ENCODE data around the gene LNP1. TPM values are rescaled to one million over a fixed set of nuclear protein-coding genes. Genes with fewer than 3 reads are reported as not detected.
A peak's percentile ranks its signal among the peaks of the same experiment; 100 is the strongest.

The LNP1 gene
- total RNA-seq, 1 experiment from 2014 or later, result 6.7 TPM

DNA sequence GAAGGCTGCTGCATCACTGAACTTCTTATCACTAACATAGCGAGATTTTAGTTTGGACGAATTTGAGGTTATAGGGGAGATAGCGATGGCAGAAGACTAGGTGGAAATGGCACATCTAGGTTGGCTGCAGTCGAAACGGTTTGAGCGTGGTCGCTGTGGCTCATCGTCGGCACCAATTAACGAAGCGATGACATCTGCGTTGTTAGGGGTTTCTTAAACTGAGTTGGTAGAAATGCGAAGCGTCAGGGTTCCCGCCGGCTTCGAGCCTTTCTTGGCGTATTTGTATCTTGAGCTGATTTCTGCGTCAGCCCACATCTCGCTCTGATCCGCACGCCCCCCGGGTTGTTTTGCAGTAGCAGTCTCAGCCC, 319 bp downstream of the LNP1 start (continued):
- TF ChIP-seq, protein P1, sequence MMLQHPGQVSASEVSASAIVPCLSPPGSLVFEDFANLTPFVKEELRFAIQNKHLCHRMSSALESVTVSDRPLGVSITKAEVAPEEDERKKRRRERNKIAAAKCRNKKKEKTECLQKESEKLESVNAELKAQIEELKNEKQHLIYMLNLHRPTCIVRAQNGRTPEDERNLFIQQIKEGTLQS (CRISPR knock-in tag; conservative IDR thresholded peaks at IDR 0.05), result no peak
- no peak for TF ChIP-seq OVOL2 (CRISPR knock-in tag; IDR thresholded peaks at IDR 0.05; ENCODE audit: borderline replicate concordance)
- TF ChIP-seq HMGA2 (CRISPR knock-in tag; IDR thresholded peaks at IDR 0.05), result no peak
- TF ChIP-seq, protein P2, sequence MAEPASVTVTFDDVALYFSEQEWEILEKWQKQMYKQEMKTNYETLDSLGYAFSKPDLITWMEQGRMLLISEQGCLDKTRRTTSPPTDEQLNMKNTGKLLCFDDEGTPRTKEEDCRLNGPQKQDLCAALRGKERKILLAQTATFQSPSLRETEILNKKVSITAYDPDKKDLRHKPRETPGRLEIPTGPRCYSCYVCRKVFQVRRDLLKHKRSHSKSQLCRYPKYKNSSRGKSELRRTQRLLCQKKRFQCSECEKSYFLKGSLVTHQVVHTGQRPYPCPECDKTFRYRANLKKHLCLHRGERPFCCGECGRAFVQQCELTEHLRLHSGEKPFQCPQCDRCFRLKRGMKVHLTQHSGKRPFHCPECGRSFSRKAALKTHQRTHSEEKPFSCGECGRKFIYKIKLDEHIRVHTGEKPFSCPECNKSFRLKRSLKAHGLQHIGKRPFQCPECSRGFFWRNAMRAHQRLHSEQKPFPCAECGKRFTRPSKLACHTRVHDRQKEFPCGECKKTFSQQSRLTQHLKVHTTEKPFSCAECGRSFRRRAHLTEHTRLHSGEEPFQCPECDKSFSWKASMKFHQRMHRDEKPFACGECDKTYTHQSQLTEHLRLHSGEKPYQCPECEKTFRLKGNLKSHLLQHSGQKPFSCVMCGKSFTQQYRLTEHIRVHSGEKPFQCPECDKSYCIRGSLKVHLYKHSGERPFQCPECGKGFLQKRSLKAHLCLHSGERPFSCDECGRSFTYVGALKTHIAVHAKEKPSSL (CRISPR knock-in tag; conservative IDR thresholded peaks at IDR 0.05), result no peak
- TF ChIP-seq ZNF396 (CRISPR knock-in tag; IDR thresholded peaks at IDR 0.05; ENCODE audit: borderline replicate concordance), result no peak
- TF ChIP-seq PRRX2 (CRISPR knock-in tag; IDR thresholded peaks at IDR 0.05), result no peak
- TF ChIP-seq, protein P3, sequence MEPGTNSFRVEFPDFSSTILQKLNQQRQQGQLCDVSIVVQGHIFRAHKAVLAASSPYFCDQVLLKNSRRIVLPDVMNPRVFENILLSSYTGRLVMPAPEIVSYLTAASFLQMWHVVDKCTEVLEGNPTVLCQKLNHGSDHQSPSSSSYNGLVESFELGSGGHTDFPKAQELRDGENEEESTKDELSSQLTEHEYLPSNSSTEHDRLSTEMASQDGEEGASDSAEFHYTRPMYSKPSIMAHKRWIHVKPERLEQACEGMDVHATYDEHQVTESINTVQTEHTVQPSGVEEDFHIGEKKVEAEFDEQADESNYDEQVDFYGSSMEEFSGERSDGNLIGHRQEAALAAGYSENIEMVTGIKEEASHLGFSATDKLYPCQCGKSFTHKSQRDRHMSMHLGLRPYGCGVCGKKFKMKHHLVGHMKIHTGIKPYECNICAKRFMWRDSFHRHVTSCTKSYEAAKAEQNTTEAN (CRISPR knock-in tag; IDR thresholded peaks at IDR 0.05), result 0 out of 2 replicates have a peak, but pooled peaks have one; percentile 53

DNA sequence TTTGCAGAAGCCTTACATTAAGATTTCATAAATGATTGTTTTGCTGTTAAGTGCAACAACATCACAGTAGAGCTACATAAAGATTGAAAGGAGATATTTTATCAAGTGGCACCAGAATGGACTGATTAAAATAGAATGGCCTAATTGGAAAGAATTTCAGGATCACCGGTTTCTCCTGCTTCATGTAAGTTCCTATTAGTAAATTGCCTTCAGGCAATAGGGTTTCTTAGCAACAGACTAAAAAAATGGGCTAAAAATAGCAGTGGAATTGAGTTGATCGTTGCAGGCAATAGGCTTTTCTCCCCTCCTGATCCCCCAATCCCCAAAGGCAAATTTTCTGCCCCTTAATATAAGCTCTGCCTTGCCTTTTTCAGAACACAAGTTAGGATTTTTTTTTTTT, 917 bp downstream of the LNP1 start:
- H3K27ac Mint-ChIP-seq, result peak overlapping the region; percentile 99; the same call in 1 of the 2 replicates
- peaks cover 34% of the 10 kb centered on the region for H3K4me1 Mint-ChIP-seq
- H3K36me3 Mint-ChIP-seq, result peaks cover 11% of the 10 kb centered on the region; the same call in 1 of the 2 replicates
- ATAC-seq (no peak), DNase-seq (ENCODE audit: low spot score) (no peak)
- CTCF ChIA-PET, result interaction anchor here (1.7 kb wide), 1 partner anchor 60 kb away, joined by 9 read pairs; no protein-coding TSS in a partner anchor
- H3K27me3 Mint-ChIP-seq (ENCODE audit: low read depth), result no peaks in the 10 kb centered on the region
- H3K9me3 Mint-ChIP-seq, result no peaks in the 10 kb centered on the region
- POLR2A ChIA-PET, result interaction anchor here (0.7 to 3.0 kb wide), 2 partner anchors 67 to 835 kb away, joined by 3 to 15 read pairs; partner anchors contain the start of gene NIT2
- peak overlapping the region; percentile 94 for H3K4me3 Mint-ChIP-seq
- TF ChIP-seq SP1 (CRISPR knock-in tag; conservative IDR thresholded peaks at IDR 0.05) (no peak), SMAD4 (CRISPR knock-in tag; IDR thresholded peaks at IDR 0.05) (no peak)
- TF ChIP-seq, protein P4, sequence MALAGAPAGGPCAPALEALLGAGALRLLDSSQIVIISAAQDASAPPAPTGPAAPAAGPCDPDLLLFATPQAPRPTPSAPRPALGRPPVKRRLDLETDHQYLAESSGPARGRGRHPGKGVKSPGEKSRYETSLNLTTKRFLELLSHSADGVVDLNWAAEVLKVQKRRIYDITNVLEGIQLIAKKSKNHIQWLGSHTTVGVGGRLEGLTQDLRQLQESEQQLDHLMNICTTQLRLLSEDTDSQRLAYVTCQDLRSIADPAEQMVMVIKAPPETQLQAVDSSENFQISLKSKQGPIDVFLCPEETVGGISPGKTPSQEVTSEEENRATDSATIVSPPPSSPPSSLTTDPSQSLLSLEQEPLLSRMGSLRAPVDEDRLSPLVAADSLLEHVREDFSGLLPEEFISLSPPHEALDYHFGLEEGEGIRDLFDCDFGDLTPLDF (CRISPR knock-in tag; IDR thresholded peaks at IDR 0.05), result no peak

DNA sequence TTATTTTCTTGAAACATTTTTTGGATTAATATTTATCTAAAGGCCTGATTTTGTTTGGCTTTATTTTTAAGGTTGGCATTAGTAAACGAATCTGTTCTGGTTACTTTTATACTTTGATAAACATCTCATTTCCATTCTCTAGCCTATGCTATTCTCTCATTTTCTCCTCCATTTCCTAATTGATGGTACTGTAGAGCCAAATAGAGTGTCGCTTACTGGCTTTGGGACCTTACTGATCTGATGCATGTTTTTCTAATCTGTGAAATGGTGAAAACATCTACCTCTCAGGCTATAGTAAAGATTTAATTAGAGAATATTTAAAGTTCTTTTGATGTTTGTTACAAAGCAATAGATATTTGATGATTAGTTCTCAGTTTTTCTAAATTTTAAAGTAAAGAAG, 1.6 kb downstream of the LNP1 start:
- ChIA-PET POLR2A (no interaction called here), CTCF (interaction anchor here (1.6 kb wide), 1 partner anchor 60 kb away, joined by 6 read pairs; no protein-coding TSS in a partner anchor)
- DNase-seq (ENCODE audit: low spot score), result no peak
- H3K9me3 Mint-ChIP-seq, result no peaks in the 10 kb centered on the region
- H3K27me3 Mint-ChIP-seq (ENCODE audit: low read depth), result no peaks in the 10 kb centered on the region
- H3K4me3 Mint-ChIP-seq, result peak overlapping the region; percentile 94
- peaks cover 17% of the 10 kb centered on the region; the same call in 1 of the 2 replicates for H3K36me3 Mint-ChIP-seq
- H3K4me1 Mint-ChIP-seq, result peaks cover 40% of the 10 kb centered on the region
- H3K27ac Mint-ChIP-seq, result peak overlapping the region; percentile 43
- ATAC-seq, result no peak
- TF ChIP-seq, protein P5, sequence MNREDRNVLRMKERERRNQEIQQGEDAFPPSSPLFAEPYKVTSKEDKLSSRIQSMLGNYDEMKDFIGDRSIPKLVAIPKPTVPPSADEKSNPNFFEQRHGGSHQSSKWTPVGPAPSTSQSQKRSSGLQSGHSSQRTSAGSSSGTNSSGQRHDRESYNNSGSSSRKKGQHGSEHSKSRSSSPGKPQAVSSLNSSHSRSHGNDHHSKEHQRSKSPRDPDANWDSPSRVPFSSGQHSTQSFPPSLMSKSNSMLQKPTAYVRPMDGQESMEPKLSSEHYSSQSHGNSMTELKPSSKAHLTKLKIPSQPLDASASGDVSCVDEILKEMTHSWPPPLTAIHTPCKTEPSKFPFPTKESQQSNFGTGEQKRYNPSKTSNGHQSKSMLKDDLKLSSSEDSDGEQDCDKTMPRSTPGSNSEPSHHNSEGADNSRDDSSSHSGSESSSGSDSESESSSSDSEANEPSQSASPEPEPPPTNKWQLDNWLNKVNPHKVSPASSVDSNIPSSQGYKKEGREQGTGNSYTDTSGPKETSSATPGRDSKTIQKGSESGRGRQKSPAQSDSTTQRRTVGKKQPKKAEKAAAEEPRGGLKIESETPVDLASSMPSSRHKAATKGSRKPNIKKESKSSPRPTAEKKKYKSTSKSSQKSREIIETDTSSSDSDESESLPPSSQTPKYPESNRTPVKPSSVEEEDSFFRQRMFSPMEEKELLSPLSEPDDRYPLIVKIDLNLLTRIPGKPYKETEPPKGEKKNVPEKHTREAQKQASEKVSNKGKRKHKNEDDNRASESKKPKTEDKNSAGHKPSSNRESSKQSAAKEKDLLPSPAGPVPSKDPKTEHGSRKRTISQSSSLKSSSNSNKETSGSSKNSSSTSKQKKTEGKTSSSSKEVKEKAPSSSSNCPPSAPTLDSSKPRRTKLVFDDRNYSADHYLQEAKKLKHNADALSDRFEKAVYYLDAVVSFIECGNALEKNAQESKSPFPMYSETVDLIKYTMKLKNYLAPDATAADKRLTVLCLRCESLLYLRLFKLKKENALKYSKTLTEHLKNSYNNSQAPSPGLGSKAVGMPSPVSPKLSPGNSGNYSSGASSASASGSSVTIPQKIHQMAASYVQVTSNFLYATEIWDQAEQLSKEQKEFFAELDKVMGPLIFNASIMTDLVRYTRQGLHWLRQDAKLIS (CRISPR knock-in tag; IDR thresholded peaks at IDR 0.05; ENCODE audit: borderline replicate concordance), result no peak
- TF ChIP-seq JAZF1 (CRISPR knock-in tag; IDR thresholded peaks at IDR 0.05) (no peak), ETV6 (CRISPR knock-in tag; IDR thresholded peaks at IDR 0.05) (no peak), GABPB1 (CRISPR knock-in tag; IDR thresholded peaks at IDR 0.05) (no peak), HMGA2 (CRISPR knock-in tag; IDR thresholded peaks at IDR 0.05) (no peak), ZNF671 (CRISPR knock-in tag; IDR thresholded peaks at IDR 0.05) (no peak), TEAD1 (CRISPR knock-in tag; IDR thresholded peaks at IDR 0.05) (no peak), ZNF138 (CRISPR knock-in tag; conservative IDR thresholded peaks at IDR 0.05) (no peak), ZNF317 (CRISPR knock-in tag; IDR thresholded peaks at IDR 0.05; ENCODE audit: borderline replicate concordance, low read depth) (no peak), GRHL2 (CRISPR knock-in tag; IDR thresholded peaks at IDR 0.05; ENCODE audit: insufficient replicate concordance, severe bottlenecking) (no peak), ZNF416 (CRISPR knock-in tag; IDR thresholded peaks at IDR 0.05) (no peak), TP53 (CRISPR knock-in tag; IDR thresholded peaks at IDR 0.05) (no peak)
- TF ChIP-seq, protein P6, sequence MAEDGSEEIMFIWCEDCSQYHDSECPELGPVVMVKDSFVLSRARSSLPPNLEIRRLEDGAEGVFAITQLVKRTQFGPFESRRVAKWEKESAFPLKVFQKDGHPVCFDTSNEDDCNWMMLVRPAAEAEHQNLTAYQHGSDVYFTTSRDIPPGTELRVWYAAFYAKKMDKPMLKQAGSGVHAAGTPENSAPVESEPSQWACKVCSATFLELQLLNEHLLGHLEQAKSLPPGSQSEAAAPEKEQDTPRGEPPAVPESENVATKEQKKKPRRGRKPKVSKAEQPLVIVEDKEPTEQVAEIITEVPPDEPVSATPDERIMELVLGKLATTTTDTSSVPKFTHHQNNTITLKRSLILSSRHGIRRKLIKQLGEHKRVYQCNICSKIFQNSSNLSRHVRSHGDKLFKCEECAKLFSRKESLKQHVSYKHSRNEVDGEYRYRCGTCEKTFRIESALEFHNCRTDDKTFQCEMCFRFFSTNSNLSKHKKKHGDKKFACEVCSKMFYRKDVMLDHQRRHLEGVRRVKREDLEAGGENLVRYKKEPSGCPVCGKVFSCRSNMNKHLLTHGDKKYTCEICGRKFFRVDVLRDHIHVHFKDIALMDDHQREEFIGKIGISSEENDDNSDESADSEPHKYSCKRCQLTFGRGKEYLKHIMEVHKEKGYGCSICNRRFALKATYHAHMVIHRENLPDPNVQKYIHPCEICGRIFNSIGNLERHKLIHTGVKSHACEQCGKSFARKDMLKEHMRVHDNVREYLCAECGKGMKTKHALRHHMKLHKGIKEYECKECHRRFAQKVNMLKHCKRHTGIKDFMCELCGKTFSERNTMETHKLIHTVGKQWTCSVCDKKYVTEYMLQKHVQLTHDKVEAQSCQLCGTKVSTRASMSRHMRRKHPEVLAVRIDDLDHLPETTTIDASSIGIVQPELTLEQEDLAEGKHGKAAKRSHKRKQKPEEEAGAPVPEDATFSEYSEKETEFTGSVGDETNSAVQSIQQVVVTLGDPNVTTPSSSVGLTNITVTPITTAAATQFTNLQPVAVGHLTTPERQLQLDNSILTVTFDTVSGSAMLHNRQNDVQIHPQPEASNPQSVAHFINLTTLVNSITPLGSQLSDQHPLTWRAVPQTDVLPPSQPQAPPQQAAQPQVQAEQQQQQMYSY (CRISPR knock-in tag; IDR thresholded peaks at IDR 0.05), result no peak
